Hippocampal formation (tissue), 2 donors: ENCODE results near the gene TP53TG5.

Experiments
- DNase-seq, 2 donors: peaks; one replicate each; lab custom pipeline; 2025; lab: John Stamatoyannopoulos, UW

TP53TG5 gene

GRCh38 chr20:45323731-45324130 is 54.4 kb downstream of the TP53TG5 start:
- DNase-seq: no peak

GRCh38 chr20:45322952-45323383 is 55.2 kb downstream of the TP53TG5 start:
- DNase-seq: peak; percentile 51 to 61
